ENCODE measurements around the gene PAGR1. TPM values are rescaled to one million over a fixed set of nuclear protein-coding genes. Genes with fewer than 3 reads are reported as not detected.
A peak's percentile ranks its signal among the peaks of the same experiment; 100 is the strongest.

PAGR1 gene
- total and polyA plus RNA-seq, 9 of the 15 experiments (the other 6 are each of a cell fraction or from before 2014, with no cell fraction given): 1.4 to 58.2 (median 16.8) TPM

DNA sequence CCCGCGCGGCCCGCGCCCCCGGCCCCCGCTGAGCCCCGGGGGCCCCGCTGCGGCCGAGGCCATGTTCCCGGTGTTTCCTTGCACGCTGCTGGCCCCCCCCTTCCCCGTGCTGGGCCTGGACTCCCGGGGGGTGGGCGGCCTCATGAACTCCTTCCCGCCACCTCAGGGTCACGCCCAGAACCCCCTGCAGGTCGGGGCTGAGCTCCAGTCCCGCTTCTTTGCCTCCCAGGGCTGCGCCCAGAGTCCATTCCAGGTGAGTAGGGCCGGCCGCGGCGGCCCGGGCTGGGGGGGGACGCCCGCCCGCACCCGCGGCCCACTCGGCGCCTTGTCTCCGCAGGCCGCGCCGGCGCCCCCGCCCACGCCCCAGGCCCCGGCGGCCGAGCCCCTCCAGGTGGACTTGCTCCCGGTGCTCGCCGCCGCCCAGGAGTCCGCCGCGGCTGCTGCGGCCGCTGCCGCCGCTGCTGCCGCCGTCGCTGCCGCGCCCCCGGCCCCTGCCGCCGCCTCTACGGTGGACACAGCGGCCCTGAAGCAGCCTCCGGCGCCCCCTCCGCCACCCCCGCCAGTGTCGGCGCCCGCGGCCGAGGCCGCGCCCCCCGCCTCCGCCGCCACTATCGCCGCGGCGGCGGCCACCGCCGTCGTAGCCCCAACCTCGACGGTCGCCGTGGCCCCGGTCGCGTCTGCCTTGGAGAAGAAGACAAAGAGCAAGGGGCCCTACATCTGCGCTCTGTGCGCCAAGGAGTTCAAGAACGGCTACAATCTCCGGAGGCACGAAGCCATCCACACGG lies 9.1 kb upstream of the PAGR1 start (continued):
- TF ChIP-seq, protein P1, sequence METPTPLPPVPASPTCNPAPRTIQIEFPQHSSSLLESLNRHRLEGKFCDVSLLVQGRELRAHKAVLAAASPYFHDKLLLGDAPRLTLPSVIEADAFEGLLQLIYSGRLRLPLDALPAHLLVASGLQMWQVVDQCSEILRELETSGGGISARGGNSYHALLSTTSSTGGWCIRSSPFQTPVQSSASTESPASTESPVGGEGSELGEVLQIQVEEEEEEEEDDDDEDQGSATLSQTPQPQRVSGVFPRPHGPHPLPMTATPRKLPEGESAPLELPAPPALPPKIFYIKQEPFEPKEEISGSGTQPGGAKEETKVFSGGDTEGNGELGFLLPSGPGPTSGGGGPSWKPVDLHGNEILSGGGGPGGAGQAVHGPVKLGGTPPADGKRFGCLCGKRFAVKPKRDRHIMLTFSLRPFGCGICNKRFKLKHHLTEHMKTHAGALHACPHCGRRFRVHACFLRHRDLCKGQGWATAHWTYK (CRISPR knock-in tag; IDR thresholded peaks at IDR 0.05): 0 out of 2 replicates have a peak, but pooled peaks have one; percentile 29
- TF ChIP-seq FOS (IDR thresholded peaks at IDR 0.05; ENCODE audit: extremely low read depth, insufficient read length) (no peak), MAFK (IDR thresholded peaks at IDR 0.05; ENCODE audit: low read length) (no peak), MAZ (CRISPR knock-in tag; conservative IDR thresholded peaks at IDR 0.05 in 1 of 2, IDR thresholded peaks at IDR 0.05 in 1 of 2) (peak in 1 of 2 experiments; percentile 70; a peak in 2 of 4 replicates), NCOA2 (IDR thresholded peaks at IDR 0.05; ENCODE audit: partially characterized antibody in 2 of 2) (no peak), SP2 (IDR thresholded peaks at IDR 0.05; ENCODE audit: extremely low read depth, low read depth, low read length, poor library complexity, severe bottlenecking) (no peak), EZH2 (IDR thresholded peaks at IDR 0.05; ENCODE audit: borderline replicate concordance, low read depth, low read length) (no peak), ZBTB7A (IDR thresholded peaks at IDR 0.05; ENCODE audit: borderline replicate concordance, control insufficient read depth, low read depth, low read length) (peak; percentile 79; the same call in 1 of the 2 replicates), SMARCE1 (IDR thresholded peaks at IDR 0.05) (no peak), POLR2A (conservative IDR thresholded peaks at IDR 0.05) (peak; percentile 35; the same call in 1 of the 2 replicates), HNRNPUL1 (IDR thresholded peaks at IDR 0.05; ENCODE audit: low read length) (no peak)
- TF ChIP-seq, protein P2, sequence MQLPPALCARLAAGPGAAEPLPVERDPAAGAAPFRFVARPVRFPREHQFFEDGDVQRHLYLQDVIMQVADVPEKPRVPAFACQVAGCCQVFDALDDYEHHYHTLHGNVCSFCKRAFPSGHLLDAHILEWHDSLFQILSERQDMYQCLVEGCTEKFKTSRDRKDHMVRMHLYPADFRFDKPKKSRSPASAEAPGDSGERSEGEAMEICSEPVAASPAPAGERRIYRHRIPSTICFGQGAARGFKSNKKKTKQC (CRISPR knock-in tag; IDR thresholded peaks at IDR 0.05): peak; percentile 52; the same call in 1 of the 2 replicates
- TF ChIP-seq, protein P3, sequence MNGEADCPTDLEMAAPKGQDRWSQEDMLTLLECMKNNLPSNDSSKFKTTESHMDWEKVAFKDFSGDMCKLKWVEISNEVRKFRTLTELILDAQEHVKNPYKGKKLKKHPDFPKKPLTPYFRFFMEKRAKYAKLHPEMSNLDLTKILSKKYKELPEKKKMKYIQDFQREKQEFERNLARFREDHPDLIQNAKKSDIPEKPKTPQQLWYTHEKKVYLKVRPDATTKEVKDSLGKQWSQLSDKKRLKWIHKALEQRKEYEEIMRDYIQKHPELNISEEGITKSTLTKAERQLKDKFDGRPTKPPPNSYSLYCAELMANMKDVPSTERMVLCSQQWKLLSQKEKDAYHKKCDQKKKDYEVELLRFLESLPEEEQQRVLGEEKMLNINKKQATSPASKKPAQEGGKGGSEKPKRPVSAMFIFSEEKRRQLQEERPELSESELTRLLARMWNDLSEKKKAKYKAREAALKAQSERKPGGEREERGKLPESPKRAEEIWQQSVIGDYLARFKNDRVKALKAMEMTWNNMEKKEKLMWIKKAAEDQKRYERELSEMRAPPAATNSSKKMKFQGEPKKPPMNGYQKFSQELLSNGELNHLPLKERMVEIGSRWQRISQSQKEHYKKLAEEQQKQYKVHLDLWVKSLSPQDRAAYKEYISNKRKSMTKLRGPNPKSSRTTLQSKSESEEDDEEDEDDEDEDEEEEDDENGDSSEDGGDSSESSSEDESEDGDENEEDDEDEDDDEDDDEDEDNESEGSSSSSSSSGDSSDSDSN (IDR thresholded peaks at IDR 0.05; ENCODE audit: borderline replicate concordance in 1 of 2, low read depth in 2 of 2, low read length in 2 of 2): peak in 1 of 2 experiments; percentile 47; a peak in 1 of 4 replicates
- TF ChIP-seq, protein P4, sequence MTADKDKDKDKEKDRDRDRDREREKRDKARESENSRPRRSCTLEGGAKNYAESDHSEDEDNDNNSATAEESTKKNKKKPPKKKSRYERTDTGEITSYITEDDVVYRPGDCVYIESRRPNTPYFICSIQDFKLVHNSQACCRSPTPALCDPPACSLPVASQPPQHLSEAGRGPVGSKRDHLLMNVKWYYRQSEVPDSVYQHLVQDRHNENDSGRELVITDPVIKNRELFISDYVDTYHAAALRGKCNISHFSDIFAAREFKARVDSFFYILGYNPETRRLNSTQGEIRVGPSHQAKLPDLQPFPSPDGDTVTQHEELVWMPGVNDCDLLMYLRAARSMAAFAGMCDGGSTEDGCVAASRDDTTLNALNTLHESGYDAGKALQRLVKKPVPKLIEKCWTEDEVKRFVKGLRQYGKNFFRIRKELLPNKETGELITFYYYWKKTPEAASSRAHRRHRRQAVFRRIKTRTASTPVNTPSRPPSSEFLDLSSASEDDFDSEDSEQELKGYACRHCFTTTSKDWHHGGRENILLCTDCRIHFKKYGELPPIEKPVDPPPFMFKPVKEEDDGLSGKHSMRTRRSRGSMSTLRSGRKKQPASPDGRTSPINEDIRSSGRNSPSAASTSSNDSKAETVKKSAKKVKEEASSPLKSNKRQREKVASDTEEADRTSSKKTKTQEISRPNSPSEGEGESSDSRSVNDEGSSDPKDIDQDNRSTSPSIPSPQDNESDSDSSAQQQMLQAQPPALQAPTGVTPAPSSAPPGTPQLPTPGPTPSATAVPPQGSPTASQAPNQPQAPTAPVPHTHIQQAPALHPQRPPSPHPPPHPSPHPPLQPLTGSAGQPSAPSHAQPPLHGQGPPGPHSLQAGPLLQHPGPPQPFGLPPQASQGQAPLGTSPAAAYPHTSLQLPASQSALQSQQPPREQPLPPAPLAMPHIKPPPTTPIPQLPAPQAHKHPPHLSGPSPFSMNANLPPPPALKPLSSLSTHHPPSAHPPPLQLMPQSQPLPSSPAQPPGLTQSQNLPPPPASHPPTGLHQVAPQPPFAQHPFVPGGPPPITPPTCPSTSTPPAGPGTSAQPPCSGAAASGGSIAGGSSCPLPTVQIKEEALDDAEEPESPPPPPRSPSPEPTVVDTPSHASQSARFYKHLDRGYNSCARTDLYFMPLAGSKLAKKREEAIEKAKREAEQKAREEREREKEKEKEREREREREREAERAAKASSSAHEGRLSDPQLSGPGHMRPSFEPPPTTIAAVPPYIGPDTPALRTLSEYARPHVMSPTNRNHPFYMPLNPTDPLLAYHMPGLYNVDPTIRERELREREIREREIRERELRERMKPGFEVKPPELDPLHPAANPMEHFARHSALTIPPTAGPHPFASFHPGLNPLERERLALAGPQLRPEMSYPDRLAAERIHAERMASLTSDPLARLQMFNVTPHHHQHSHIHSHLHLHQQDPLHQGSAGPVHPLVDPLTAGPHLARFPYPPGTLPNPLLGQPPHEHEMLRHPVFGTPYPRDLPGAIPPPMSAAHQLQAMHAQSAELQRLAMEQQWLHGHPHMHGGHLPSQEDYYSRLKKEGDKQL (CRISPR knock-in tag; IDR thresholded peaks at IDR 0.05; ENCODE audit: borderline replicate concordance): no peak
- TF ChIP-seq, protein P5, sequence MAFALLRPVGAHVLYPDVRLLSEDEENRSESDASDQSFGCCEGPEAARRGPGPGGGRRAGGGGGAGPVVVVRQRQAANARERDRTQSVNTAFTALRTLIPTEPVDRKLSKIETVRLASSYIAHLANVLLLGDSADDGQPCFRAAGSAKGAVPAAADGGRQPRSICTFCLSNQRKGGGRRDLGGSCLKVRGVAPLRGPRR (CRISPR knock-in tag; IDR thresholded peaks at IDR 0.05): no peak

Measured in K562 (cell line).